ENCODE measurements around the gene APBA3.
A peak's percentile ranks its signal among the peaks of the same experiment; 100 is the strongest.
"Not testable (repeated sequence)": the region's sequence is repeated elsewhere in the genome, so short reads cannot be mapped to it uniquely, and the experiment has no call there.

APBA3 gene

GRCh38 chr19:3769494-3769893, 8.0 kb upstream of the APBA3 start:
- no peak for TF ChIP-seq CTCF (IDR thresholded peaks at IDR 0.05; ENCODE audit: insufficient read depth, missing control alignments)
- DNase-seq (ENCODE audit: insufficient read length, low spot score) (no peak), FAIRE-seq (no peak)

GRCh38 chr19:3768748-3769099, 7.2 kb upstream of the APBA3 start:
- FAIRE-seq (no peak), DNase-seq (ENCODE audit: insufficient read length, low spot score) (no peak)
- no peak for TF ChIP-seq CTCF (IDR thresholded peaks at IDR 0.05; ENCODE audit: insufficient read depth, missing control alignments)

GRCh38 chr19:3768015-3768747, 6.7 kb upstream of the APBA3 start:
- FAIRE-seq, result no peak
- no peak for TF ChIP-seq CTCF (IDR thresholded peaks at IDR 0.05; ENCODE audit: insufficient read depth, missing control alignments)
- peak; percentile 76 for DNase-seq (ENCODE audit: insufficient read length, low spot score)

- FAIRE-seq (no peak), DNase-seq (ENCODE audit: insufficient read length, low spot score) (no peak)
- no peak for TF ChIP-seq CTCF (IDR thresholded peaks at IDR 0.05; ENCODE audit: insufficient read depth, missing control alignments)
Measured at GRCh38 chr19:3767050-3767449, 5.6 kb upstream of the APBA3 start.

- TF ChIP-seq CTCF (IDR thresholded peaks at IDR 0.05; ENCODE audit: insufficient read depth, missing control alignments), result no peak
- DNase-seq (ENCODE audit: insufficient read length, low spot score) (no peak), FAIRE-seq (no peak)
Measured at GRCh38 chr19:3766520-3766919, 5.0 kb upstream of the APBA3 start.

- not testable (repeated sequence) for DNase-seq (ENCODE audit: insufficient read length, low spot score); FAIRE-seq
Measured at GRCh38 chr19:3765757-3766156, 4.3 kb upstream of the APBA3 start.

DNA sequence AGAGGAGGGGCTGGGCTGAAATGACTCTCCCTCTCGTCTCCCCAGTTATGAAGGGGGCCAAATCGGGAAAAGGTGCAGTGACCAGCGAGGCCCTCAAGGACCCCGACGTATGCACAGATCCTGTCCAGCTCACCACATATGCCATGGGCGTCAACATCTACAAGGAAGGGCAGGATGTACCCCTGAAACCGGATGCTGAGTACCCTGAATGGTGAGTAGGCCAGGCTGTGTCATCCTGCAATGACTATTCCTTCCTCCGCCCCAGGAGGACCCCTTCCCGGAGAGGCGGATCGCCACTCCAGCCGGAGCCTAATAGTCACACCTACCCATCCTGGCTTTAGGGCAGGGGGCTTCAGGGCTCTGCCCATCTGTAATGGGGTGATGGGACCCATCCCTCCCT, 3.6 kb upstream of the APBA3 start:
- FAIRE-seq (no peak), DNase-seq (ENCODE audit: insufficient read length, low spot score) (no peak)
- no peak for TF ChIP-seq CTCF (IDR thresholded peaks at IDR 0.05; ENCODE audit: insufficient read depth, missing control alignments)
